H9 (cell line): ENCODE data around the gene PAPOLA. TPM values are rescaled to one million over a fixed set of nuclear protein-coding genes. Genes with fewer than 3 reads are reported as not detected.

Experiments used
- DNase-seq: peaks from one replicate; pipeline ENCODE4 v3.0.0-alpha.2; 2017
- H2AFZ ChIP-seq: one replicate; pipeline ENCODE4 v1.6.1; 2013; ENCODE audit warnings: mild to moderate bottlenecking, low read length, control low read depth, moderate library complexity
- H2AK5ac ChIP-seq: 2 replicates; pipeline ENCODE4 v1.6.1; 2013; ENCODE audit warnings: low read length, control low read depth, mixed read lengths; ENCODE audit not compliant: insufficient read length
- H2BK120ac ChIP-seq: one replicate; pipeline ENCODE4 v1.6.1; 2013; ENCODE audit warnings: low read depth, mild to moderate bottlenecking, low read length, control low read depth, inconsistent platforms; ENCODE audit not compliant: poor library complexity, severe bottlenecking
- H2BK12ac ChIP-seq: 2 replicates; pipeline ENCODE4 v1.6.1; 2013; ENCODE audit warnings: low read length, control low read depth, mixed read lengths, low read depth; ENCODE audit not compliant: insufficient read length
- H2BK15ac ChIP-seq: 2 replicates; pipeline ENCODE4 v1.6.1; 2013; ENCODE audit warnings: low read depth, low read length, control low read depth
- H2BK20ac ChIP-seq: one replicate; pipeline ENCODE4 v1.6.1; 2013; ENCODE audit warnings: low read depth, mild to moderate bottlenecking, low read length, control low read depth, inconsistent platforms; ENCODE audit not compliant: poor library complexity, severe bottlenecking
- H2BK5ac ChIP-seq: 2 replicates; pipeline ENCODE4 v1.6.1; 2013; ENCODE audit warnings: low read length, control low read depth, mixed read lengths; ENCODE audit not compliant: insufficient read length
- H3K14ac ChIP-seq: 2 replicates; pipeline ENCODE4 v1.6.1; 2013; ENCODE audit warnings: low read length, control low read depth; ENCODE audit not compliant: insufficient read depth
- H3K18ac ChIP-seq: 2 replicates; pipeline ENCODE4 v1.6.1; 2013; ENCODE audit warnings: low read depth, mild to moderate bottlenecking, mixed read lengths, low read length, control low read depth; ENCODE audit not compliant: insufficient read length
- H3K23ac ChIP-seq: 2 replicates; pipeline ENCODE4 v1.6.1; 2013; ENCODE audit warnings: low read length, control low read depth, mixed read lengths, low read depth; ENCODE audit not compliant: insufficient read length
- H3K23me2 ChIP-seq: 2 replicates; pipeline ENCODE4 v1.6.1; 2013; ENCODE audit warnings: low read depth, mild to moderate bottlenecking, mixed read lengths, low read length, control low read depth; ENCODE audit not compliant: insufficient read length, poor library complexity, severe bottlenecking
- H3K27ac ChIP-seq: 2 replicates; pipeline ENCODE4 v1.5.1; 2013; ENCODE audit warnings: low read length, control low read depth, mixed read lengths, low read depth; ENCODE audit not compliant: insufficient read length
- H3K27me3 ChIP-seq: 2 replicates; pipeline ENCODE4 v1.6.1; 2013; ENCODE audit warnings: low read length, control low read depth, inconsistent platforms; ENCODE audit not compliant: insufficient read depth
- H3K4ac ChIP-seq: 2 replicates; pipeline ENCODE4 v1.6.1; 2013; ENCODE audit warnings: low read depth, mild to moderate bottlenecking, control low read depth, inconsistent platforms, low read length, moderate library complexity
- H3K4me1 ChIP-seq: 2 replicates; pipeline ENCODE4 v1.6.1; 2013; ENCODE audit warnings: low read length, control low read depth, inconsistent platforms; ENCODE audit not compliant: insufficient read depth
- H3K4me2 ChIP-seq: 2 replicates; pipeline ENCODE4 v1.6.1; 2013; ENCODE audit warnings: low read length, control low read depth, mixed read lengths; ENCODE audit not compliant: insufficient read length, insufficient read depth
- H3K56ac ChIP-seq: 2 replicates; pipeline ENCODE4 v1.6.1; 2013; ENCODE audit warnings: low read depth, mild to moderate bottlenecking, mixed read lengths, low read length, control low read depth; ENCODE audit not compliant: insufficient read length
- H3K79me1 ChIP-seq: 2 replicates; pipeline ENCODE4 v1.6.1; 2013; ENCODE audit warnings: low read depth, mild to moderate bottlenecking, moderate library complexity, low read length, control low read depth, inconsistent platforms; ENCODE audit not compliant: insufficient read depth, poor library complexity, severe bottlenecking
- H3K79me2 ChIP-seq: 2 replicates; pipeline ENCODE4 v1.6.1; 2013; ENCODE audit warnings: low read length, control low read depth, inconsistent platforms; ENCODE audit not compliant: insufficient read depth
- H3K9ac ChIP-seq: 2 replicates; pipeline ENCODE4 v1.6.1; 2013; ENCODE audit warnings: low read length, control low read depth, mixed read lengths; ENCODE audit not compliant: insufficient read length; ENCODE audit errors: extremely low read depth
- H3K9me3 ChIP-seq: one replicate; pipeline ENCODE4 v1.6.1; 2013; ENCODE audit warnings: low read depth, low read length, inconsistent platforms; ENCODE audit not compliant: control insufficient read depth
- H3T11ph ChIP-seq: one replicate; pipeline ENCODE4 v1.6.1; 2013; ENCODE audit warnings: mild to moderate bottlenecking, low read length, control low read depth, inconsistent platforms
- H4K20me1 ChIP-seq: one replicate; pipeline ENCODE4 v1.6.1; 2013; ENCODE audit not compliant: control insufficient read depth, insufficient read length, insufficient read depth
- H4K5ac ChIP-seq: 2 replicates; pipeline ENCODE4 v1.6.1; 2013; ENCODE audit warnings: low read depth, mild to moderate bottlenecking, mixed read lengths, low read length, control low read depth; ENCODE audit not compliant: insufficient read length
- H4K8ac ChIP-seq: replicated peaks from 2 replicates; pipeline ENCODE4 v1.6.1; 2013; ENCODE audit warnings: low read length, control low read depth, mixed read lengths, low read depth; ENCODE audit not compliant: insufficient read length
- H4K91ac ChIP-seq: 2 replicates; pipeline ENCODE4 v1.6.1; 2013; ENCODE audit warnings: low read depth, mild to moderate bottlenecking, moderate library complexity, mixed read lengths, low read length, control low read depth; ENCODE audit not compliant: insufficient read length
- H3K27ac Mint-ChIP-seq, 3 experiments: 2 replicates in 2 of 3; 3 replicates in 1 of 3; pipeline ENCODE4 v1.8.0; 2020 to 2021; ENCODE audit warnings: mixed read lengths in 3 of 3, mild to moderate bottlenecking in 1 of 3, moderate library complexity in 1 of 3
- H3K27me3 Mint-ChIP-seq: 2 replicates; pipeline ENCODE4 v1.8.0; 2021; ENCODE audit warnings: low read depth, mild to moderate bottlenecking, moderate library complexity, mixed read lengths
- H3K36me3 Mint-ChIP-seq, 3 experiments: 2 replicates in 2 of 3; 3 replicates in 1 of 3; pipeline ENCODE4 v1.8.0; 2020 to 2021; ENCODE audit warnings: low read depth in 3 of 3, mixed read lengths in 3 of 3; ENCODE audit not compliant: insufficient read depth in 1 of 3
- H3K4me1 Mint-ChIP-seq, 2 experiments: 2 replicates each; pipeline ENCODE4 v1.8.0; 2020; ENCODE audit warnings: mixed read lengths in 2 of 2
- H3K4me3 Mint-ChIP-seq, 2 experiments: 2 replicates in 1 of 2; 3 replicates in 1 of 2; pipeline ENCODE4 v1.8.0; 2020 to 2021; ENCODE audit warnings: mild to moderate bottlenecking in 2 of 2, mixed read lengths in 2 of 2, moderate library complexity in 1 of 2
- H3K9me3 Mint-ChIP-seq, 2 experiments: 2 replicates in 1 of 2; 3 replicates in 1 of 2; pipeline ENCODE4 v1.8.0; 2020; ENCODE audit warnings: mild to moderate bottlenecking in 2 of 2, mixed read lengths in 2 of 2, moderate library complexity in 1 of 2
- WGBS: extraction: QIAGEN DNeasy Blood & Tissue Kit; methylation state at CpG from one replicate; pipeline ENCODE4 v1.1.7; 2013; ENCODE audit warnings: missing lambda C conversion rate, low lambda C conversion rate, mixed read lengths; ENCODE audit not compliant: insufficient read length; ENCODE audit errors: extremely low coverage; 5-methylcytosine and 5-hydroxymethylcytosine counted together
- total RNA-seq: library from RNA; stranded (reverse); gene quantifications from 2 replicates; pipeline ENCODE4 v1.2.1, GENCODE V29; 2021
- TF ChIP-seq, protein P1 (sequence below): fragments of 200-600 bp; sonication (generic); conservative IDR thresholded peaks from 3 replicates; pipeline ENCODE4 v1.8.0; 2021; ENCODE audit warnings: antibody characterized with exemption, mild to moderate bottlenecking

The PAPOLA gene
- total RNA-seq, 1 experiment from 2014 or later = 188 TPM

DNA sequence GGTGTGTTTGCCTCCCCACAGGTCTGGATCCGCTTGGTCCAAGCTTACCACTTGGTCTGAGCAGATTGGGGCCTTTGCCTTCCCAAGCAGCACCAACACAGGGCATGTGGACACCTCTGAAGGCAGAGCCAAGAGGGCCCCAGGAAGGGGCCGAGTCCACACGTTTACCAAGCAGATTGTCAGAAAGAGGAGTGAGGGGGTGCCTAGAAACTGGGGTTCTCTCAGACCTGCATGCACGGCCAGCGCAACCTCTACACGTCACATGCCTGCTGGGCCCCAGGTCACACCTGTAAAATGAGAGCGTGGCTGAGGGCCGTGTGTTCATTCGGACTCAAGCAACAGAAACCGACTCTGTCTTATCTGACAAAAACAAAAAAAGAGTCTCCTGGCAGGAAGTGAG, 96.9 kb downstream of the PAPOLA start:
- Histone ChIP-seq H2BK20ac (no peak overlapping the region), H3K23ac (no peak overlapping the region)
- TF ChIP-seq, protein P1, sequence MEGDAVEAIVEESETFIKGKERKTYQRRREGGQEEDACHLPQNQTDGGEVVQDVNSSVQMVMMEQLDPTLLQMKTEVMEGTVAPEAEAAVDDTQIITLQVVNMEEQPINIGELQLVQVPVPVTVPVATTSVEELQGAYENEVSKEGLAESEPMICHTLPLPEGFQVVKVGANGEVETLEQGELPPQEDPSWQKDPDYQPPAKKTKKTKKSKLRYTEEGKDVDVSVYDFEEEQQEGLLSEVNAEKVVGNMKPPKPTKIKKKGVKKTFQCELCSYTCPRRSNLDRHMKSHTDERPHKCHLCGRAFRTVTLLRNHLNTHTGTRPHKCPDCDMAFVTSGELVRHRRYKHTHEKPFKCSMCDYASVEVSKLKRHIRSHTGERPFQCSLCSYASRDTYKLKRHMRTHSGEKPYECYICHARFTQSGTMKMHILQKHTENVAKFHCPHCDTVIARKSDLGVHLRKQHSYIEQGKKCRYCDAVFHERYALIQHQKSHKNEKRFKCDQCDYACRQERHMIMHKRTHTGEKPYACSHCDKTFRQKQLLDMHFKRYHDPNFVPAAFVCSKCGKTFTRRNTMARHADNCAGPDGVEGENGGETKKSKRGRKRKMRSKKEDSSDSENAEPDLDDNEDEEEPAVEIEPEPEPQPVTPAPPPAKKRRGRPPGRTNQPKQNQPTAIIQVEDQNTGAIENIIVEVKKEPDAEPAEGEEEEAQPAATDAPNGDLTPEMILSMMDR = no peak

More for the DNA sequence above, 96.9 kb downstream of the PAPOLA start:
- no peak overlapping the region for H3K27ac ChIP-seq
- no peak overlapping the region for H3K56ac ChIP-seq
- no peak overlapping the region for H3K4me3 Mint-ChIP-seq
- no peak overlapping the region for H4K5ac ChIP-seq
- no peak for DNase-seq
- H3K23me2 ChIP-seq = no peaks in the 10 kb centered on the region
- no peak overlapping the region for H4K8ac ChIP-seq
- no peak overlapping the region for H3K9ac ChIP-seq
- WGBS = no CpG with 5 or more reads among the region's 10 CpGs
- H3K9me3 Mint-ChIP-seq = no peaks in the 10 kb centered on the region; a peak in 1 of 5 replicates
- H3K27me3 Mint-ChIP-seq = peaks cover 7% of the 10 kb centered on the region
- H3K14ac ChIP-seq = no peak overlapping the region
- no peak overlapping the region for H2BK120ac ChIP-seq
- H2AFZ ChIP-seq = no peak overlapping the region
- no peaks in the 10 kb centered on the region for H3K27me3 ChIP-seq
- no peak overlapping the region for H2BK12ac ChIP-seq
- H3K27ac Mint-ChIP-seq = no peak overlapping the region
- H4K91ac ChIP-seq = no peak overlapping the region
- H3K4me2 ChIP-seq = no peak overlapping the region
- no peak overlapping the region for H2BK5ac ChIP-seq
- no peaks in the 10 kb centered on the region for H3K9me3 ChIP-seq
- no peak overlapping the region for H2AK5ac ChIP-seq
- H3T11ph ChIP-seq = no peak overlapping the region
- H3K4ac ChIP-seq = no peak overlapping the region
- no peaks in the 10 kb centered on the region for H3K4me1 Mint-ChIP-seq
- no peak overlapping the region for H3K18ac ChIP-seq
- no peaks in the 10 kb centered on the region for H4K20me1 ChIP-seq
- no peaks in the 10 kb centered on the region for H3K79me2 ChIP-seq
- peaks cover 0 to 2% (median 0%) of the 10 kb centered on the region in 3 experiments; a peak in 1 of 7 replicates for H3K36me3 Mint-ChIP-seq
- no peaks in the 10 kb centered on the region for H3K4me1 ChIP-seq
- no peak overlapping the region for H2BK15ac ChIP-seq
- H3K79me1 ChIP-seq = no peaks in the 10 kb centered on the region
